Gastrocnemius medialis (tissue), 4 donors: ENCODE measurements around the gene TMCC2.

ENCODE experiments used
- CTCF ChIP-seq, 5 experiments: fragments of 450-650 bp in 3 of 5; fragments of 200-600 bp in 2 of 5; sonication (generic) in 2 of 5; IDR thresholded peaks in 4 of 5; conservative IDR thresholded peaks in 1 of 5; 1 replicate in 4 of 5; 2 replicates in 1 of 5; pipeline ENCODE4 v1.5.1; 2016 to 2019; ENCODE audit warnings: antibody characterized with exemption in 5 of 5, mild to moderate bottlenecking in 3 of 5, moderate library complexity in 3 of 5
- POLR2A ChIP-seq, 2 donors: fragments of 450-650 bp; IDR thresholded peaks; one replicate each; pipeline ENCODE4 v1.6.1; 2017; ENCODE audit warnings: antibody characterized with exemption in 2 of 2, mild to moderate bottlenecking in 2 of 2, moderate library complexity in 2 of 2

- TF ChIP-seq POLR2A (IDR thresholded peaks at IDR 0.05) (no peak), CTCF (IDR thresholded peaks at IDR 0.05 in 4 of 5, conservative IDR thresholded peaks at IDR 0.05 in 1 of 5) (no peak)
Measured at GRCh38 chr1:205211839-205212536, 15.8 kb upstream of the TMCC2 start.
